ENCODE measurements around the gene PSME3IP1.

The PSME3IP1 gene

GRCh38 chr16:57106767-57107166 is 79.1 kb downstream of the PSME3IP1 start:
- in situ Hi-C loops (cut with MboI; ENCODE audit: low sequenced_read_pairs) = no loop called here

- in situ Hi-C loops (cut with MboI; ENCODE audit: low sequenced_read_pairs) = no loop called here
These were observed 80.7 kb downstream of the PSME3IP1 start for GRCh38 chr16:57105184-57105583.

- in situ Hi-C loops (cut with MboI; ENCODE audit: low sequenced_read_pairs) = no loop called here
These were observed 81.1 kb downstream of the PSME3IP1 start for GRCh38 chr16:57104706-57105105.

GRCh38 chr16:57102888-57103851 is 82.7 kb downstream of the PSME3IP1 start:
- in situ Hi-C loops (cut with MboI; ENCODE audit: low sequenced_read_pairs) = no loop called here

Data from HL-60/S4 treated with phorbol 12-myristate 13-acetate at 8.2 ng/mL for 4 days and 3 days (cell line).